Sciatic nerve (tissue), 2 donors: ENCODE data around the gene CREB5. TPM values are rescaled to one million over a fixed set of nuclear protein-coding genes. Genes with fewer than 3 reads are reported as not detected.

Experiments used
- ATAC-seq: fragments of 200-7000 bp; cut with Tn5 transposase; one replicate; pipeline ENCODE4 v1.9.1; 2020; ENCODE audit warnings: mild to moderate bottlenecking, moderate library complexity
- DNase-seq: peaks from one replicate; pipeline ENCODE4 v3.0.0-alpha.2; 2020; ENCODE audit warnings: low spot score
- intact Hi-C: fragments of 100-400 bp; cut with DNase I; formaldehyde crosslinking; loops from one replicate; pipeline ENCODE4 v1.14.2; 2022
- total RNA-seq: library from RNA; stranded (reverse); fragmentation: NEBNext Ultra II Directional; extraction: Animal tissue kit (Norgen Biotek cat#: 25700); gene quantifications from one replicate; pipeline ENCODE4 v1.2.1, GENCODE V29; 2021
- donor health status: DM: no; HTN: no; CAD: no.
- donor health status: DM: no; HTN: no; CAD: no.

Gene CREB5
- total RNA-seq, 1 donor from 2014 or later = 20.1 TPM

DNA sequence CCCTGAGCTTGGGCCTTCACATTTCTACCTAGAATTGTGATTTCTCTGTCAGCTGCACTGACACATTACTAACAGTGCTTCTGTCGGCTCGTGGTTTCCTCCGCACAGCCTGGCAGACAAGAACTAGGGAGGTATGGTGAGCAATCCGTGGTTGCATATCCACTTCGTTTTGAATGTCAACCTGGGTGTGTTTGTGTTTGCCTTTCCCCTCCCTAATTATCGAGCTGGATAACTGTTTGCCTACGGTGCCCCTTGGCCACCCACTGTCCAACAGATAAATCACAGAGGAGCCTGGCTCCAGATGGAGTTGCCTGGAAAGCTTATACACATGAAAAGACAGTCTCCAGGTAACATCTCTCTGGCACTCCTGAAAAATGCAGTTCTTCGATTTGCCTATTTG is 317.0 kb downstream of the CREB5 start:
- ATAC-seq = no peak

DNA sequence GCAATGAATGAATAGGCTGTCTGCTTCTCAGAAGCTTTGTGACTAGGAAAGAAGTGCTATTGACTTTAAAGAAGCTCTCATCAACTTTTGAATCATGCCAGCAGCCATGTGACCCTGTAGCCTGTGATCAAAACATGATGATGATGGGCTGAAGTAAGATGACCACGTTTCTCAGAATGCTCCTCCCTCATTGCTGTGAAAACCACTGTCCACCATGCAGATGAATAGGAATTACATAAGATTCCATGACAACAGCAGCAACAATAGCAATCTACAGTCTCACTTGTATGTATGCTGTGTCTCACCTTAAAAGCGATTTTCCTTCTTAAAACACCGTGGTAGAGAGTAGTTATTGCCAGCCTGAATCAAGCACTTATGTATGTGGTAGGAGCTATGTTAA is 317.4 kb downstream of the CREB5 start:
- DNase-seq = no peak
- no peak for ATAC-seq
- intact Hi-C loops = no loop called here

More for the DNA sequence above, 317.0 kb downstream of the CREB5 start:
- DNase-seq = no peak
- intact Hi-C loops = no loop called here

DNA sequence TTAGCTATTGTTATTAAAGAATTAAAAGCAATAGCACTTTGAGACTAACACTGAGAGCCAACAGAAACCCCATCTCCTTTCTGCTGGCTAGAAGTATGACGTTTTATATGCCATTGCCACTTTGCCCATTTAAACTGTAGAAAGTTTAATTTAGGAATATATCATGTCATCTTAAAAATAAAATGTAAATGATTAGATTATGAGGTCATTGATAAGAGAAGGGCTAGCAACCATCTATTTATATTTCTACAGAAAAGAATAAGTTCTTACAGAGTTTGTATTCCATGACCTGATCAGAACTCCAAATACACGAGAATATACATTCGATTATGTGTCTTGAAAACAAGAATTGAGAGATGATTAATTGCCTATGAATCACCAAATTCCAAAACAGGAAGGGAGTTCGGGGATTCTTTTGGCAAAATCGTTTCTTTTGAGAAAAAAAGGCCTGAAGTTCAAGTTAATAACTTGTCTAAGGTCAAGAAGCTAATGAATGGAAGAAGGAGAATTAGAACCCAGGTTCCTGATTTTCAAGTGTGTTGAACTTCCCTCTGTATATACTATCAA is 318.9 kb downstream of the CREB5 start:
- intact Hi-C loops = no loop called here
- ATAC-seq (no peak), DNase-seq (no peak)

DNA sequence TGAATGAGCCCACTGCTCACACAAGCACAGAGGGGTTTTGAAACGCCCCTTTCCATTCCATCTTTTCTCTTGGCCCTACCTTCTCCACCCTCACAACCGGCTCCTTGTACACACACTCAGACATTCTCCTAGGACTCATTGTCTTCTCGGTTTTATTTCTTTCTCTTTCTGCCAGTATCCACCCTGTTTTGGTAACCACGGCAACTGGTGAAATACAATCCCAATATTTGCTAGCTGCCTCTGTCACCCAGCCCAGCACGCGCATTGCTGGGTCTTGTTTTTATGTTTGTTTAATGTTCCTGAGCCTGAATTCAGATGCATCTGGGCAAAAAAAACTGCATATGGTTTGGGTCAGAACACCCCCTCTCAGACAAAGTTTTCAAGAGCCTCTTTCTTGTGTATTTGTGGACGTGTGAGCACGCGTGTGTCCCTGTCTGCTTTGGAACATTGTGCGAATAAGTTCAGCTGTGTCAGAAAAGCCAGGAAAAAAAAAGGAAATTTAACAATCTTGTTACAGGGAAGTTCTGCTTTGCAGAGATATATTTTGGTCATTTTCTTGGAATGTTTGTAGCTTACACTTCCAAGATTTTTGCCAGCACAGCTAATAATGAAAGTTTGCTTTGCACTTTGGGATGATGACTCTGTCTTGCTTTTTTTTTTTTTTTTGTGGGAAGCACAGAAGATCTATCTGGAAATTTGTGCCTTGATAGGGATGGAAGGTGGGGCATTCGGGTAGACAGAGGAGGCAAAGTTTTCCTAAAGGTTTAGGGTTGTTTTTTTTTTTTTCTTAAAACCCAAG is 320.0 kb downstream of the CREB5 start:
- ATAC-seq (peak; percentile 93), DNase-seq (no peak)
- intact Hi-C loops = no loop called here

DNA sequence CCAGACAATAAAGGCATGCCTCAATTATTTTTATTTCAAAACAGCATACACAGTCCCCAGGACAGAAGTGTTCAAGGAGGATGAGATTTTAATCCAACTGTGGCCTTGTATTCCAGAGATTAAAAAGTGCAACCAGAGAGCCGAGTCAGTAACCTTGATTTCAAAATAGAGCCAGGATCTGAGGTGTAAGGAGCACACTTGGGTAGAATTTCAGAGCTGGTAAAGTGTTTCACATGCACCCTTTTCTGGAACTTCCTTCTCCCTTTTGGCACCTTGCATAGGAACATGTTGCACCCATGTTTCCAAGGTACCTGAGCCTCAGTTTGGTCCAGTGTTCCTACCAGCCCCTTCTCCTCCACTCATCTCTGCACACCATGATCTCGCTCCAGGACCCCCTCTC is 320.7 kb downstream of the CREB5 start:
- DNase-seq (no peak), ATAC-seq (peak; percentile 25)
- intact Hi-C loops = no loop called here

DNA sequence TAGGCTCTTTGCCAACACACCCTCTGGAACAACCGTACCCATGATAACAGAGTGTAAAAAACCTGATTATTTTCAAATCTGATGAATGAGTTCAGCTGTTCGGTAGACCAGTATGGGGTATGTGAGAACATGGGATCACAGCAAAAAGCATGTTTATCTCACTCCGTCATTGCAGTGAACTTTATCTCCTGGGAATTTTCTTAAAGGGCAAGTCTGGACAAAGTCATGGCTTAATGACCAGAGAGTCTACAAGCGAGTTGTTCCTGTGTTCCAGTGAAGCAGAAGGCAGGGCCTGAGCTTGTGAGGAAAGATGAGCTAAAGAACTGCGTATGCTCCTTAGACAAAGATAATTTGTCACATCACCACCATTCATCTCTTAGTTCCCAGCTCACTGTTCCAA is 326.1 kb downstream of the CREB5 start:
- intact Hi-C loops = no loop called here
- ATAC-seq (peak; percentile 85), DNase-seq (no peak)

DNA sequence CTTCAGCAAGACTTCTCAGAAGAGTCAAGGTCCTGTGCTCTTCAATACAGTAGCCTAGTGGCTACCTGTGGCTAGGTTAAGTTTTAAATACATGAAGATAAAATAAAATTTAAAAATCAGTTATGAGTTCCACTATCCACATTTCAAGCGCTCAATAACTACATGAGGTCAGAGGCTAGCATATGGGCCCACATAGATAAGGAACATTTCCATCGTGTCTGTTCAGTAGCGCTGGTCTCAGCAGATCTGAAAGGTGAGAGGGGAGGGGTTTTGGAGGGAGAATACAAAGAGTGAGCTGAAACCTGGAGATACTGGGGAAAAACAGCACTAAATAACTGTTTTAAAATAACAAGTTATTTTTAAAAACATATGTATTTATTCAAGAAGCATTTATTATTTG is 326.8 kb downstream of the CREB5 start:
- DNase-seq (no peak), ATAC-seq (no peak)
- intact Hi-C loops = no loop called here

DNA sequence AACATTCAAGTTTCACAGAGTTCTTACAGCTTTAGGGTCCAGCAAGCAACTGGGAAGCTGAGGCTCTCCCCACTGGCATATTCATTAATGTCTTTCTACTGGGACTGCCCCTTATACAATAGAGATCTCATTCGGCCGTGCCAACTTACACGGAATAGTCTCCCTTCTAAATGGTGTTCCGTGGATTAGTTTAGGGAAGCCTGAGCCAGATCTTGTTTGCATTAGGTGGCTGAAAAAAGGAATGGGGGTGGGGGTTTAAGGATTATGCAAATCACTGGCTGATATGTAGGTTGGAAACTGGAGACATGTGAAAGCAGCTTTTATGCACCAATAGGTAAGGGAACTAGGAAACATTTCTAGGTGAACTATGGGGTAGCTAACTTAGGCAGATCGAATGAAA is 327.5 kb downstream of the CREB5 start:
- DNase-seq (no peak), ATAC-seq (no peak)
- intact Hi-C loops = no loop called here

DNA sequence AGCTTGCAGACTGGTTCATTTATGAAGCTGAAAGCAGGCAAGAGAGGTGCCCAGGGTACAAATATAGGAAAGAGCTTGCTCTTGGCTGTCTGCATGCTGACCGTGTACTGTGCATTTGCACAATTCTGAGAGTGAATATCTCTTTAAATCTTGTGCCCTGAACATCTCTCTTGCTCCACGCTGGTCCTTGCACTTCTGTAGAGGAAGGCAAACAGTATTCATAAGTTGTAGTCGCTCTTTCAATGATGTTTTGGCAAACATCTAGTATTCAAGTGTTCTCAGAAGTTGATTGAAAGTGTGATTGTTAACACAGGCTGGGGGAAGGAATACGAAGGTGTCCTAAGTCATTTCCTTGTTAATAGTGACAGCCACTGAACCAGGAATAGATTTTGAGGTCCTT is 332.6 kb downstream of the CREB5 start:
- ATAC-seq (no peak), DNase-seq (no peak)
- intact Hi-C loops = no loop called here

DNA sequence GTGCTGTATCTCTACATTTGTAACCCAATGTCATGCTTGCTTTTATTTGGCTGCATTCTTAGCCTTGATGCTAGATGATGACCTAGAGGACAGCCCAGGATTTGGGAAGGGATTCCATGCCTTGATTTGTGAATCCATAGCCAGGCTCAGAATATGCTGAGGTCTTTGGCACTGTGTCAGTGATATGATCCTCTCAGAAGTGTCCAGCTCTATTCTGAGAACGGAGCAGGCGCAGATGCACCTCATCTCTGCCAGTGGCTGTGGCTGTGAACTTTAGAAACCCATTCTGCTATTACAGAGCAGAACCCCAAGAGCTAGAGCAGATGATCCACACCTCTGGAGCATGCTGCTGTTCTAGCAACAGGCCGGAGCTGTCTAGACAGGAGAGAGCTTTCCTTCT is 333.0 kb downstream of the CREB5 start:
- no peak for DNase-seq
- peak; percentile 73 for ATAC-seq
- intact Hi-C loops = no loop called here

DNA sequence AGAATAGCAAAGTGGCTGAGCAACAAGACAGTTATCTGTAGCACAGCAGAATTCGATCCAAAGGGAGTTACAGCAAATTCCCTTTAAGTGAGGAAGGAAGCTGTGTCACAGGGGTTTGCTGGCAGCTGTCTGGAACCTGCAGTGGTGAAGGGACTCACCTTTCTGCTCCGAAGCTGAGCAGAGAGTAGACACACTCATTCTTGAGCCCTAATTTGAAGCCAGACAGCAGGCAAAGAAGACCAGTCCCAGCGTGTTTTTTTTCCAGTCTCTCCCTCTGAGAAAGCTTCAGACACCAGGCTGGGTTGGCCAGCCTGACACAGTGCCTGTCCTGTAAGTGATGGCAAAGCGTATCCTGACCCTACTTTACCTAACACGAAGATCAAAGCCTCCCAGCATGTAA is 335.1 kb downstream of the CREB5 start:
- no peak for ATAC-seq
- intact Hi-C loops = no loop called here
- no peak for DNase-seq

DNA sequence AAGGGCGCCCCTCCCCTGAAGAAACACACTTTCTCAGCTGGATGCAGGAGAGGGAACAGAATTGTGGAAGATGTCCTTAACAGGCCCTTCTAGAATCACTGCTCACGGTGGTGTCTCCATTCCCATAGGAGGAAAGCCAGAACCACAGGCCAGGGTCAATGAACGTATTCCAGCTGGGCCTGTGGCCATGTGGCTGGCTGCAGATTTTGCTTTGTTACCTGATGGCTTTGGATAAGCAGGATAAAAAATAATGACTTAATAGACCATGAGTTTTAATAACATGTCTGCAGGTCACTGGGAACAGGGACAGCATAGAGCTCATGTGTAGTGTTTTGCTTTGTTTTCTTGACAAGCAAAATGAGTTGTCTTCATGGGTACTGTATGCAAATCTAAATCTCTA is 335.5 kb downstream of the CREB5 start:
- ATAC-seq (peak; percentile 48), DNase-seq (no peak)
- intact Hi-C loops = no loop called here

DNA sequence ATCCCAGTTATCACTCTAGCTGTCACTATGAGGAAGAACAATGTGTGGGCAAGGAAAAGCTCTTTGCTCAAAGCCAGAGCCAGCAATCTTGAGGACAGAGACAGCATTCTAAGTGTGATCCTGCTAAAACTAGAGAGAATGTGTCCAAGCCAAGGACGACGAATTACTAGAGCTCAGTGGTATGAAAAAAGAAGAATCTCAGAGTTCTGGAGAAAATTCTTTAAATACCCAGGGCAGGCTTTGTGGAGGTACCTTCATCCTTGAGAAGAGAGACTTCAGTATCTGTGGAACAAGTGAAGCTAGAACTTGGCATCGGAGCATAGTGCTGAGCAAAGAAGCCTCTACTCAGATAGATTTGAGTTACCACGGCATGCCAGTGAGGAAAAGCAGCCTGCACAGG is 336.0 kb downstream of the CREB5 start:
- intact Hi-C loops = no loop called here
- ATAC-seq (peak; percentile 31), DNase-seq (no peak)

DNA sequence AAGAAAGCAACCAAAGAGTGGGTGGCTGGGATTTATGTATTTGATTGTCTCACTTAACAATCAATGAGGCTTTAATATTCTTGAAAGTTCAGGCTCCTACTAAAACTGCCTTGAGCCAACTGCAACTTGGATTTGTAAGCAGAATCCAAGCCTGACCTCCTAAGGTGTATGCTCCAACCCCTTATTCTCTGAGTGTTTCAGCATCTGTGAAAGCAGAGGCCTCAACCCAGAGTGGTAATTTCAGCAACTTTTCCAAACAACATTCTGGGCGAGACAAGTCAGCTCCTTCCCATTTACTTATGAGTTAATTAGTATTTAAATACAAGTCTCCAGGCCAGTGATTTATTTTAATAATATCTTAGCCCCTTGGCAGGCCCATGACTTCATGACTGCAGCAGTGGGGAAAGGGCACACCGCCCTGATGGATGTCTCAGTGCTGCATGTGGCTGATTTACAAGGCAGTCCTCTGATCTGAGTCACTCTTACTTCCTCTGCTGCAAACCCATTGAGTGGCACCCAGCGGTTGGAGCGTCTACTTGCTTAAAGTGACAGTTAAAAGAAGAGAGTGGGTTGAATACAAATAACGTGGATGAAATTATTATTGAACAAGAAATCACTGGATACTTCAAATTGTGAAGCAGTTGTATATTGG is 336.7 kb downstream of the CREB5 start:
- ATAC-seq = no peak
- DNase-seq = no peak
- intact Hi-C loops = no loop called here

DNA sequence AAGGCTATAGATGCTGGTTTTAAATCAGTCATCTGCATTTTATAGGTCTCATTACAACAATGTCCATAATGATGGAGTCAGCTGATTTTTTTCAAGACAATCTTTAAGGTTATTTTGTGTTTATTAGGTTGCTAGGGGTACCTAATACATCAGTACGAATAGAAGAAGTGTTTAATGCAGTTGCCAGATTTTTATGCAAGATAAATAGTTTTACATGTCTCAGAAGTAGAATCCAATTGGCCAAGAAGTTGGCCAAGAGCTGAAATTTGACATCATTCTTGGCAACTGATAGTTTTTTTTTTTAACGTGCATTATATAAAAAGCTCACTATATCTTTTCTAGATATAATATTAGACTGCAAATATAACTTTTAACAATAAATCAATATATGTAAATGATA is 337.3 kb downstream of the CREB5 start:
- DNase-seq (no peak), ATAC-seq (no peak)
- intact Hi-C loops = no loop called here

DNA sequence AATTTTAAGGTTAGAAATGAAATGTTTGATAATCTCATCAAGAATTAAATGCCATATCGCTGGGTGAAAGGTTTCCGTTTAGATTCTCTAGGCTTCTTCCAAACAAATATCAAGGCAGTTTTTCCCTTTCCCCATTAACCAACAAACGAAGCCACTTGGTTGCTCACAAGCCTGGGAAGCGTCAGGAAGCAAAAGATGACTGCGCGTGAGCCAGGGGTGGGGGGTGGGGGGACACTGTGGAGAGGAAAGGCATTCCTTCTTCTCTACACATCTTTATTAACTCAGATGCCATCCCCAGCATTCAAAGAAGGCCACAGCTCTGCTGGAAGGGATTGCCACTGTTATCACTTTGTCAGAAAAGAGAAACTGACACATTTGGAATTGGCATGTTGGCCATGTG is 338.7 kb downstream of the CREB5 start:
- intact Hi-C loops = no loop called here
- DNase-seq (no peak), ATAC-seq (no peak)

DNA sequence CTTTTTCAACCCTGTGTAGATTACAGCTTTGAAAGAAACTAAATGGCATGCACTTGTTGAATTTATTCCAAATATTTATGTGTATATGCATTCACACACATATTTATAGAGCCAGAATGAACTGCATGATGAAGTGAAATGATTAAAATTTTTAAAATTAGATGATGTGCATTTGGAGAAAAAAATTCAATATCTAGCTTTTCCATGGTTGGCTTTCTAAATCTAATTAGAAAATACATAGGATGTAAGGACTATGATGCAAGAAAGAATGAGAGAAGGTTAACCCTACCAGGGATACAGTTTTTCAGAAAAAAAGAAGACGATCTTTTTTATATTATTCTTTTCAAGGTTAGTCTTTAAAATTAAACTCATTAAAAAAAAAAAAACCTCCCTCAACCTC is 341.3 kb downstream of the CREB5 start:
- DNase-seq = no peak
- intact Hi-C loops = no loop called here
- ATAC-seq = no peak

DNA sequence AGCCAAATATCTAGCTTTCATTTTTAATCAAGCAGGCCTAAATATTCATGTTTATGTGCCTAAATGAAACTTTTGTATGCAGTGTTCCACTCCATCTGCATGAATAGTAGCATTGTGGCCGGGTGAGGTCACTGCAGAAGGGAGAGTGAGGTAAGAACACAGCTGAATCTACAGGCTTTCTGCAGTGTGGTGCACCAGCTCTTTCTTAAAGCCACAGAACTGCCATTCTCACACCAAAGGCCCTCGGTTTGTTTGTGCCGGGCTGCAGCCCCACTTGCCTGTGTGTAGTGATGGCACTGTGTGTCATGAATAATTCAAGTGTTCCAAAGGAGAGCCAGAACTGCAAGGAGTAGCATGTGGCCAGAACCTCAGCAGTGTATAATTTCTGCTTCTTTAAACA is 341.7 kb downstream of the CREB5 start:
- peak; percentile 75 for DNase-seq
- intact Hi-C loops = no loop called here
- ATAC-seq = peak; percentile 97

DNA sequence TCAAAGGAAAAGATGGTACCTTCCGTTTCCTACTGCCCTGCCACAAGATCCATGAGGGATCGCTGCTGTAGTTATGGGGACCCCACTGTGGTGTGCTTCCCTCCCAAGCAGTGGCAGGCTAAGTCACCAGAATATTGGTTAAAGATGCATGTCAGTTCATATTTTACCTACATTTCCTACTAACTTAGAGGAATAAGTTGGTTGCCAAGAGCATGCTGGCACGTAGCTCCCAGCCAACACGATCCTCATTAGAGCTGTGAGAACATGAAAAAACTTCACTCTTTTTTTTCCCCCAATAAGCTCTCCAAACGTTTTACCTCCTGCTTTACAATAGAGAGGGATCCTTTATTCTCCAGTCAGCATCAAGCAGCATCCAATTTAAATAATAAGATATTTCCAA is 342.1 kb downstream of the CREB5 start:
- intact Hi-C loops = no loop called here
- no peak for ATAC-seq
- DNase-seq = no peak

DNA sequence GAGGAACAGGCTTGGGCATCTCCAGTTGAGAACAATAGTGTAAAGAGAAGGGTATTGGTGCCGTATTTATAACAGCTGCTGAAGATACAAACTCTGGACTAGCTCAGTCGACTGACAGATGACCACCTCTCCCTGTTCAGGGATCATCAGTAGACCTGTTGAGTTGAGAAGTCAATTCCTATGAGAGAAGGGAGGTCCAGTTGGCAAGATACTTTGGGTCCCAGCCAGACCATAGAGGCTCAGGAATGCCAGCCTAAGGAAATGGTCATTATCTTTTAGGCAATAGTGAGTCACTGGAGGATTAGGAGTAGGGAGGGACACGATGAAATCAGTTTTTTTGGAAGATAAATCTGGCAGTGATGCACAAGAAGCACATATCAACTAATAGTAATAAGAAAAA is 342.9 kb downstream of the CREB5 start:
- no peak for DNase-seq
- intact Hi-C loops = no loop called here
- ATAC-seq = peak; percentile 78

DNA sequence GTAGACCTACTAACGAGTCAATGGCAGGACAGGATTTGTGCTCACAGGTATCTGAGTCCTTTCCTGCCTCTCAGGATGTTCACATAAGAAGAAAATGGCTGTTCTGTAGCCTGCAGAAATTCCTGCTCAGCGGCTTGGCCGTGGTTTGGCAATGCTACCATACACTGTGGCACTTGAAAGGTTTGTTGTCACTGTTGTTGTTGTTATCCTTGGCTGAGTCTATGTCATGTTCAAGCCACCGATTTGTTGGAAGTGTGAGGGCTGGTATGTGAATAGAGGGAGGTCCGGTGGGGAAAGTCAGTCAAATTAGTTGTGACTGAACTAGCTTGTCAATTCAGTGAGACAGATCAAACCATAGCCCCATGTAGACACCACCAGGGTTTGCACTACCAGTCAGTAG is 345.9 kb downstream of the CREB5 start:
- intact Hi-C loops = no loop called here

More for the DNA sequence above, 345.9 kb downstream of the CREB5 start:
- DNase-seq = no peak
- no peak for ATAC-seq
